ENCODE data around the gene PDE5A. TPM values are rescaled to one million over a fixed set of nuclear protein-coding genes. Genes with fewer than 3 reads are reported as not detected.

The PDE5A gene
- total RNA-seq, 2 donors from 2014 or later = 0.94 to 1.0 TPM

- peaks cover 11% of the 10 kb centered on the region for H3K4me1 Mint-ChIP-seq (ENCODE audit: low read depth)
- ATAC-seq (replicated peaks in 1 of 2) (no peak), DNase-seq (no peak)
- H3K27ac Mint-ChIP-seq = no peak overlapping the region
- peaks cover 22% of the 10 kb centered on the region for H3K27me3 Mint-ChIP-seq (ENCODE audit: low read depth)
- H3K4me3 Mint-ChIP-seq = no peak overlapping the region
- H3K9me3 Mint-ChIP-seq = no peaks in the 10 kb centered on the region
- H3K36me3 Mint-ChIP-seq (ENCODE audit: insufficient read depth in 2 of 2) = no peaks in the 10 kb centered on the region
These were observed 3.6 kb upstream of the PDE5A start for GRCh38 chr4:119632216-119632615.

GRCh38 chr4:119629142-119629471, 503 bp upstream of the PDE5A start:
- Mint-ChIP-seq H3K27ac (no peak overlapping the region), H3K36me3 (ENCODE audit: insufficient read depth in 2 of 2) (no peaks in the 10 kb centered on the region), H3K4me1 (ENCODE audit: low read depth) (peaks cover 17% of the 10 kb centered on the region), H3K9me3 (no peaks in the 10 kb centered on the region), H3K27me3 (ENCODE audit: low read depth) (peaks cover 33% of the 10 kb centered on the region), H3K4me3 (peak overlapping the region; percentile 89 to 92)
- ATAC-seq (replicated peaks in 1 of 2) = peak; percentile 46 to 50
- DNase-seq = no peak

- Mint-ChIP-seq H3K9me3 (no peaks in the 10 kb centered on the region), H3K4me3 (peak overlapping the region; percentile 92 to 94), H3K27me3 (ENCODE audit: low read depth) (peaks cover 30% of the 10 kb centered on the region), H3K4me1 (ENCODE audit: low read depth) (peaks cover 17% of the 10 kb centered on the region), H3K27ac (no peak overlapping the region), H3K36me3 (ENCODE audit: insufficient read depth in 2 of 2) (no peaks in the 10 kb centered on the region)
- peak; percentile 67 to 69 for ATAC-seq (replicated peaks in 1 of 2)
- DNase-seq = peak; percentile 72 to 82
These were observed 1.0 kb downstream of the PDE5A start for GRCh38 chr4:119627267-119628255.

- Mint-ChIP-seq H3K4me1 (ENCODE audit: low read depth) (peaks cover 17% of the 10 kb centered on the region), H3K4me3 (peak overlapping the region; percentile 82 to 94), H3K27me3 (ENCODE audit: low read depth) (peaks cover 24% of the 10 kb centered on the region), H3K9me3 (no peaks in the 10 kb centered on the region), H3K36me3 (ENCODE audit: insufficient read depth in 2 of 2) (no peaks in the 10 kb centered on the region), H3K27ac (no peak overlapping the region)
- peak; percentile 0 to 1 for ATAC-seq (replicated peaks in 1 of 2)
- DNase-seq = no peak
These were observed 1.7 kb downstream of the PDE5A start for GRCh38 chr4:119626943-119627266.

- peaks cover 24% of the 10 kb centered on the region for H3K27me3 Mint-ChIP-seq (ENCODE audit: low read depth)
- DNase-seq = no peak
- no peak for ATAC-seq (replicated peaks in 1 of 2)
These were observed 2.2 kb downstream of the PDE5A start for GRCh38 chr4:119626420-119626819.

GRCh38 chr4:119625761-119626160, 2.8 kb downstream of the PDE5A start:
- H3K4me3 Mint-ChIP-seq = no peak overlapping the region
- ATAC-seq (replicated peaks in 1 of 2) = no peak
- no peaks in the 10 kb centered on the region for H3K9me3 Mint-ChIP-seq
- no peaks in the 10 kb centered on the region for H3K36me3 Mint-ChIP-seq (ENCODE audit: insufficient read depth in 2 of 2)
- DNase-seq = no peak
- no peak overlapping the region for H3K27ac Mint-ChIP-seq
- peaks cover 17% of the 10 kb centered on the region for H3K4me1 Mint-ChIP-seq (ENCODE audit: low read depth)
- peaks cover 24% of the 10 kb centered on the region for H3K27me3 Mint-ChIP-seq (ENCODE audit: low read depth)

More at GRCh38 chr4:119626420-119626819, 2.2 kb downstream of the PDE5A start:
- no peaks in the 10 kb centered on the region for H3K36me3 Mint-ChIP-seq (ENCODE audit: insufficient read depth in 2 of 2)
- H3K9me3 Mint-ChIP-seq = no peaks in the 10 kb centered on the region
- peaks cover 17% of the 10 kb centered on the region for H3K4me1 Mint-ChIP-seq (ENCODE audit: low read depth)
- H3K4me3 Mint-ChIP-seq = peak overlapping the region; percentile 82 to 94
- H3K27ac Mint-ChIP-seq = no peak overlapping the region

- H3K27ac Mint-ChIP-seq = no peak overlapping the region
- DNase-seq (no peak), ATAC-seq (replicated peaks in 1 of 2) (no peak)
- peaks cover 24% of the 10 kb centered on the region for H3K27me3 Mint-ChIP-seq (ENCODE audit: low read depth)
- H3K4me1 Mint-ChIP-seq (ENCODE audit: low read depth) = peaks cover 17% of the 10 kb centered on the region
- no peak overlapping the region for H3K4me3 Mint-ChIP-seq
- no peaks in the 10 kb centered on the region for H3K9me3 Mint-ChIP-seq
- no peaks in the 10 kb centered on the region for H3K36me3 Mint-ChIP-seq (ENCODE audit: insufficient read depth in 2 of 2)
These were observed 4.2 kb downstream of the PDE5A start for GRCh38 chr4:119624356-119624755.

GRCh38 chr4:119623025-119623424, 5.6 kb downstream of the PDE5A start:
- no peak for DNase-seq
- ATAC-seq (replicated peaks in 1 of 2) = no peak
- H3K4me1 Mint-ChIP-seq (ENCODE audit: low read depth) = peaks cover 12% of the 10 kb centered on the region
- H3K4me3 Mint-ChIP-seq = no peak overlapping the region
- H3K36me3 Mint-ChIP-seq (ENCODE audit: insufficient read depth in 2 of 2) = no peaks in the 10 kb centered on the region
- no peak overlapping the region for H3K27ac Mint-ChIP-seq
- H3K9me3 Mint-ChIP-seq = no peaks in the 10 kb centered on the region
- H3K27me3 Mint-ChIP-seq (ENCODE audit: low read depth) = peaks cover 19% of the 10 kb centered on the region

GRCh38 chr4:119615068-119615719, 13.4 kb downstream of the PDE5A start:
- peaks cover 13% of the 10 kb centered on the region for H3K27me3 Mint-ChIP-seq (ENCODE audit: low read depth)
- ATAC-seq (replicated peaks in 1 of 2) (no peak), DNase-seq (no peak)
- no peak overlapping the region for H3K4me3 Mint-ChIP-seq
- no peaks in the 10 kb centered on the region for H3K36me3 Mint-ChIP-seq (ENCODE audit: insufficient read depth in 2 of 2)
- H3K4me1 Mint-ChIP-seq (ENCODE audit: low read depth) = no peaks in the 10 kb centered on the region
- peaks cover 0 to 2% of the 10 kb centered on the region in 2 donors for H3K9me3 Mint-ChIP-seq
- H3K27ac Mint-ChIP-seq = no peak overlapping the region

- Mint-ChIP-seq H3K36me3 (ENCODE audit: insufficient read depth in 2 of 2) (no peaks in the 10 kb centered on the region), H3K27me3 (ENCODE audit: low read depth) (no peaks in the 10 kb centered on the region), H3K27ac (no peak overlapping the region), H3K4me3 (no peak overlapping the region), H3K4me1 (ENCODE audit: low read depth) (no peaks in the 10 kb centered on the region), H3K9me3 (no peaks in the 10 kb centered on the region)
- ATAC-seq (replicated peaks in 1 of 2) (no peak), DNase-seq (no peak)
These were observed 24.3 kb downstream of the PDE5A start for GRCh38 chr4:119604266-119604665.

- Mint-ChIP-seq H3K9me3 (peaks cover 0 to 2% of the 10 kb centered on the region in 2 donors), H3K36me3 (ENCODE audit: insufficient read depth in 2 of 2) (peaks cover 2 to 4% of the 10 kb centered on the region in 2 donors), H3K4me3 (no peak overlapping the region), H3K27me3 (ENCODE audit: low read depth) (no peaks in the 10 kb centered on the region), H3K27ac (no peak overlapping the region), H3K4me1 (ENCODE audit: low read depth) (no peaks in the 10 kb centered on the region)
- ATAC-seq (replicated peaks in 1 of 2) = no peak
- DNase-seq = no peak
These were observed 26.2 kb downstream of the PDE5A start for GRCh38 chr4:119602366-119602765.

GRCh38 chr4:119598521-119598920, 30.1 kb downstream of the PDE5A start:
- no peaks in the 10 kb centered on the region for H3K27me3 Mint-ChIP-seq (ENCODE audit: low read depth)
- peaks cover 0 to 2% of the 10 kb centered on the region in 2 donors for H3K9me3 Mint-ChIP-seq
- no peak overlapping the region for H3K27ac Mint-ChIP-seq
- no peak overlapping the region for H3K4me3 Mint-ChIP-seq
- H3K36me3 Mint-ChIP-seq (ENCODE audit: insufficient read depth in 2 of 2) = peaks cover 2 to 4% of the 10 kb centered on the region in 2 donors
- H3K4me1 Mint-ChIP-seq (ENCODE audit: low read depth) = no peaks in the 10 kb centered on the region
- ATAC-seq (replicated peaks in 1 of 2) = no peak
- no peak for DNase-seq

- ATAC-seq (replicated peaks in 1 of 2) (no peak), DNase-seq (no peak)
- Mint-ChIP-seq H3K27ac (no peak overlapping the region), H3K4me3 (no peak overlapping the region), H3K4me1 (ENCODE audit: low read depth) (no peaks in the 10 kb centered on the region), H3K27me3 (ENCODE audit: low read depth) (no peaks in the 10 kb centered on the region), H3K9me3 (peaks cover 0 to 2% of the 10 kb centered on the region in 2 donors), H3K36me3 (ENCODE audit: insufficient read depth in 2 of 2) (peaks cover 2 to 4% of the 10 kb centered on the region in 2 donors)
These were observed 31.2 kb downstream of the PDE5A start for GRCh38 chr4:119597377-119597776.
